ENCODE data around the gene PHF23. TPM values are rescaled to one million over a fixed set of nuclear protein-coding genes. Genes with fewer than 3 reads are reported as not detected.

Gene PHF23
- total and polyA plus RNA-seq, 9 of the 15 experiments (the other 6 are each of a cell fraction or from before 2014, with no cell fraction given), result 7.4 to 87.5 (median 33.7) TPM

DNA sequence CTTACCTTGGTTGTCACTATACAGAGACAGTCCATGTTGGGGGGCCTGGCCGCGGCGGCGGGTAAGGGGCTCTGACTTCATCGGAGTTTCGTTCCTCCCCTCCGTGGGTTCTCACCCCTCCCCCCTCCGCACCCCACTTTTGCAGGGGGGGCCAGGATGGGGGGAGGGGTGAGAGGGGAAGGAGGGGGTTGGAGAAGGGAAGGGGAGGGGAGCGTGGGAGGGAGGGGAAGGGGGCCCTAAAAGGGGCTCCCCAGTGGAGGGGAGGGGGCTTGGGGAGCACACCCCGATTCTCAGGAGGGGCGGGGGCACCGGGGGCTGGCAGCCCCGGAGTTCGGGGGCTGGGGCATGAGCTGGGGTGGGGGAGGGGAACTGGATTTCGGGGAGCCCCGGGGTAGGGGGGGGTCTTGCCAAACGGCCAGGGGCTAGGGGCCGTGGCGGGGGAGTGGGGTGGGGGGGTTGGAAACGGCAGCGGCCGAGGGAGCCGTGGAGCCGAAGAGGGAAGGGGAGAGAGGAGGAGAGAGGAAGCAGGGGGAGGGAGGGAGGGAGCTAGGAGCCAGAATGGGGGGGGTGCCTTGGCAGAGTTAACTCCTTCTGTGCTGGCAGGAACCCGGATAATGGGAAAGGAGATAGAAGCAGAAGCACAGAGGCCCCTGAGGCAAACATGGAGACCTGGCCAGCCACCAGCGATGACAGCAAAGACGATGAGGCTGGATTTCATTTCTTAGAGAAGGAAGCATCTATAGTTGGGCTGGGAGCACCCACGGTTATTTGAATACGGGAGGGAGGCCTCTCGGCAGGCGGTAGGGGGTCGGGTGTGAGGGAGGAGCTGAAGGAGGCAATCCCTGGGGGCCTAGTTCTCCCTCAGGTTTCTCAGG, 21.9 kb downstream of the PHF23 start (continued):
- TF ChIP-seq, protein P1, sequence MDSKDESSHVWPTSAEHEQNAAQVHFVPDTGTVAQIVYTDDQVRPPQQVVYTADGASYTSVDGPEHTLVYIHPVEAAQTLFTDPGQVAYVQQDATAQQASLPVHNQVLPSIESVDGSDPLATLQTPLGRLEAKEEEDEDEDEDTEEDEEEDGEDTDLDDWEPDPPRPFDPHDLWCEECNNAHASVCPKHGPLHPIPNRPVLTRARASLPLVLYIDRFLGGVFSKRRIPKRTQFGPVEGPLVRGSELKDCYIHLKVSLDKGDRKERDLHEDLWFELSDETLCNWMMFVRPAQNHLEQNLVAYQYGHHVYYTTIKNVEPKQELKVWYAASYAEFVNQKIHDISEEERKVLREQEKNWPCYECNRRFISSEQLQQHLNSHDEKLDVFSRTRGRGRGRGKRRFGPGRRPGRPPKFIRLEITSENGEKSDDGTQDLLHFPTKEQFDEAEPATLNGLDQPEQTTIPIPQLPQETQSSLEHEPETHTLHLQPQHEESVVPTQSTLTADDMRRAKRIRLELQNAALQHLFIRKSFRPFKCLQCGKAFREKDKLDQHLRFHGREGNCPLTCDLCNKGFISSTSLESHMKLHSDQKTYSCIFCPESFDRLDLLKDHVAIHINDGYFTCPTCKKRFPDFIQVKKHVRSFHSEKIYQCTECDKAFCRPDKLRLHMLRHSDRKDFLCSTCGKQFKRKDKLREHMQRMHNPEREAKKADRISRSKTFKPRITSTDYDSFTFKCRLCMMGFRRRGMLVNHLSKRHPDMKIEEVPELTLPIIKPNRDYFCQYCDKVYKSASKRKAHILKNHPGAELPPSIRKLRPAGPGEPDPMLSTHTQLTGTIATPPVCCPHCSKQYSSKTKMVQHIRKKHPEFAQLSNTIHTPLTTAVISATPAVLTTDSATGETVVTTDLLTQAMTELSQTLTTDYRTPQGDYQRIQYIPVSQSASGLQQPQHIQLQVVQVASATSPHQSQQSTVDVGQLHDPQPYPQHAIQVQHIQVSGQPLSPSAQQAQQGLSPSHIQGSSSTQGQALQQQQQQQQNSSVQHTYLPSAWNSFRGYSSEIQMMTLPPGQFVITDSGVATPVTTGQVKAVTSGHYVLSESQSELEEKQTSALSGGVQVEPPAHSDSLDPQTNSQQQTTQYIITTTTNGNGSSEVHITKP (IDR thresholded peaks at IDR 0.05; ENCODE audit: partially characterized antibody), result no peak
- TF ChIP-seq SRSF7 (optimal IDR thresholded peaks at IDR 0.05; ENCODE audit: low read depth, low read length) (no peak), BRD4 (IDR thresholded peaks at IDR 0.05) (no peak), ETV6 (IDR thresholded peaks at IDR 0.05; ENCODE audit: borderline replicate concordance in 1 of 2, low read depth in 2 of 2, low read length in 1 of 2) (no peak), ETV6 (CRISPR knock-in tag; IDR thresholded peaks at IDR 0.05; ENCODE audit: borderline replicate concordance) (no peak), YY1 (IDR thresholded peaks at IDR 0.05; ENCODE audit: borderline replicate concordance in 1 of 3, control insufficient read depth in 1 of 3, extremely low read depth in 1 of 3, insufficient read depth in 3 of 3, insufficient read length in 1 of 3, insufficient replicate concordance in 2 of 3, low read depth in 1 of 3, low read length in 2 of 3) (peak in 1 of 3 experiments; percentile 24), PTBP1 (IDR thresholded peaks at IDR 0.05; ENCODE audit: low read depth, low read length) (no peak)
- TF ChIP-seq, protein P2, sequence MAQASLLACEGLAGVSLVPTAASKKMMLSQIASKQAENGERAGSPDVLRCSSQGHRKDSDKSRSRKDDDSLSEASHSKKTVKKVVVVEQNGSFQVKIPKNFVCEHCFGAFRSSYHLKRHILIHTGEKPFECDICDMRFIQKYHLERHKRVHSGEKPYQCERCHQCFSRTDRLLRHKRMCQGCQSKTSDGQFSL (CRISPR knock-in tag; IDR thresholded peaks at IDR 0.05), result peak; percentile 93
- TF ChIP-seq, protein P2 (tag; IDR thresholded peaks at IDR 0.05), result peak in 1 of 2 experiments; percentile 71; a peak in 2 of 4 replicates
- TF ChIP-seq, protein P3, sequence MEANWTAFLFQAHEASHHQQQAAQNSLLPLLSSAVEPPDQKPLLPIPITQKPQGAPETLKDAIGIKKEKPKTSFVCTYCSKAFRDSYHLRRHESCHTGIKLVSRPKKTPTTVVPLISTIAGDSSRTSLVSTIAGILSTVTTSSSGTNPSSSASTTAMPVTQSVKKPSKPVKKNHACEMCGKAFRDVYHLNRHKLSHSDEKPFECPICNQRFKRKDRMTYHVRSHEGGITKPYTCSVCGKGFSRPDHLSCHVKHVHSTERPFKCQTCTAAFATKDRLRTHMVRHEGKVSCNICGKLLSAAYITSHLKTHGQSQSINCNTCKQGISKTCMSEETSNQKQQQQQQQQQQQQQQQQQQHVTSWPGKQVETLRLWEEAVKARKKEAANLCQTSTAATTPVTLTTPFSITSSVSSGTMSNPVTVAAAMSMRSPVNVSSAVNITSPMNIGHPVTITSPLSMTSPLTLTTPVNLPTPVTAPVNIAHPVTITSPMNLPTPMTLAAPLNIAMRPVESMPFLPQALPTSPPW (CRISPR knock-in tag; IDR thresholded peaks at IDR 0.05), result peak; percentile 86

Measured in K562 (cell line).